ENCODE data around the gene PIP5K1C. TPM values are rescaled to one million over a fixed set of nuclear protein-coding genes. Genes with fewer than 3 reads are reported as not detected.
A peak's percentile ranks its signal among the peaks of the same experiment; 100 is the strongest.

PIP5K1C gene
- total and polyA plus RNA-seq, 8 donors: 20.2 to 42.2 (median 27.0) TPM

DNA sequence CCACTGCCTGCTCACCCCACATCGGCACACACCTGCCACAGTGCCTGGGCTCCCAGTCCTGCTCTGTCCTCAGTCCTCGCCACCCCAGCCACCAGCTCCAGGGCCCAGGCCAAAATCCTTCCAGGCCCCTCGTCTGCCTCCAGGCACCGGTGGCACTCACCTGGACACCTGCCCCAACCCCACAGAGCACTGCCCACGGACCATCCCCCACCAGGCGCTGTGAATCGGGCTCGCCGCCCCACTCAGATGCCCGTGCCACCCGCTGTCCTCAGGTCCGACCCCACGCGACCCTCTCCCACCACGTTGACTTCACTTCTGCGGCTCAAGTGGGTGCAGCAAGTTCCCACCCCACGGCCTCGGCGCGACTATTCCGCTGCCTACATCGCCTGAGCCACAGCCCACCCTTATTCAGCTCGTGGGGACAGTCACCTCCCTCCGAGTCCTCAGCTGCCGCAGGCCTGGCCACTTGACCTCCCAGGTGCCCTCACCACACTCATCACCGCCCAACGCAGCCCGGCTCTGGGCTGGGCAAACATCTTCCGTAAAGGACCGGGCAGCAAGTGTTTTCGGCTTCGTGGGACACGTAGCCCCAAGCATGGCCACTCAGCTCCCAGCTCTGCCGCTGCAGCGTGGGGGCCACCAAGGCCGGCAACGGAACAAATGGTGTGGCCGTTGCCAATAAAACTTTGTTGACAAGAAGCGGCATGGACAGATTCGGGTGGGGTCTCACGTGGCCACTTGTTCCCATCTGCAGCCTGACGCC lies 5.7 kb downstream of the PIP5K1C start:
- intact Hi-C loops (cut with DNase I): no loop called here
- no peak for DNase-seq
- H3K4me3 ChIP-seq: no peak overlapping the region
- no peaks in the 10 kb centered on the region for H3K9me3 ChIP-seq
- H3K27ac ChIP-seq: no peak overlapping the region
- H3K4me1 ChIP-seq: peaks cover 0 to 21% of the 10 kb centered on the region in 2 donors
- ATAC-seq: no peak
- TF ChIP-seq, protein P1, sequence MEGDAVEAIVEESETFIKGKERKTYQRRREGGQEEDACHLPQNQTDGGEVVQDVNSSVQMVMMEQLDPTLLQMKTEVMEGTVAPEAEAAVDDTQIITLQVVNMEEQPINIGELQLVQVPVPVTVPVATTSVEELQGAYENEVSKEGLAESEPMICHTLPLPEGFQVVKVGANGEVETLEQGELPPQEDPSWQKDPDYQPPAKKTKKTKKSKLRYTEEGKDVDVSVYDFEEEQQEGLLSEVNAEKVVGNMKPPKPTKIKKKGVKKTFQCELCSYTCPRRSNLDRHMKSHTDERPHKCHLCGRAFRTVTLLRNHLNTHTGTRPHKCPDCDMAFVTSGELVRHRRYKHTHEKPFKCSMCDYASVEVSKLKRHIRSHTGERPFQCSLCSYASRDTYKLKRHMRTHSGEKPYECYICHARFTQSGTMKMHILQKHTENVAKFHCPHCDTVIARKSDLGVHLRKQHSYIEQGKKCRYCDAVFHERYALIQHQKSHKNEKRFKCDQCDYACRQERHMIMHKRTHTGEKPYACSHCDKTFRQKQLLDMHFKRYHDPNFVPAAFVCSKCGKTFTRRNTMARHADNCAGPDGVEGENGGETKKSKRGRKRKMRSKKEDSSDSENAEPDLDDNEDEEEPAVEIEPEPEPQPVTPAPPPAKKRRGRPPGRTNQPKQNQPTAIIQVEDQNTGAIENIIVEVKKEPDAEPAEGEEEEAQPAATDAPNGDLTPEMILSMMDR (IDR thresholded peaks at IDR 0.05): no peak
- H3K36me3 ChIP-seq: peaks cover 0 to 18% of the 10 kb centered on the region in 2 donors
- H3K27me3 ChIP-seq: no peaks in the 10 kb centered on the region

DNA sequence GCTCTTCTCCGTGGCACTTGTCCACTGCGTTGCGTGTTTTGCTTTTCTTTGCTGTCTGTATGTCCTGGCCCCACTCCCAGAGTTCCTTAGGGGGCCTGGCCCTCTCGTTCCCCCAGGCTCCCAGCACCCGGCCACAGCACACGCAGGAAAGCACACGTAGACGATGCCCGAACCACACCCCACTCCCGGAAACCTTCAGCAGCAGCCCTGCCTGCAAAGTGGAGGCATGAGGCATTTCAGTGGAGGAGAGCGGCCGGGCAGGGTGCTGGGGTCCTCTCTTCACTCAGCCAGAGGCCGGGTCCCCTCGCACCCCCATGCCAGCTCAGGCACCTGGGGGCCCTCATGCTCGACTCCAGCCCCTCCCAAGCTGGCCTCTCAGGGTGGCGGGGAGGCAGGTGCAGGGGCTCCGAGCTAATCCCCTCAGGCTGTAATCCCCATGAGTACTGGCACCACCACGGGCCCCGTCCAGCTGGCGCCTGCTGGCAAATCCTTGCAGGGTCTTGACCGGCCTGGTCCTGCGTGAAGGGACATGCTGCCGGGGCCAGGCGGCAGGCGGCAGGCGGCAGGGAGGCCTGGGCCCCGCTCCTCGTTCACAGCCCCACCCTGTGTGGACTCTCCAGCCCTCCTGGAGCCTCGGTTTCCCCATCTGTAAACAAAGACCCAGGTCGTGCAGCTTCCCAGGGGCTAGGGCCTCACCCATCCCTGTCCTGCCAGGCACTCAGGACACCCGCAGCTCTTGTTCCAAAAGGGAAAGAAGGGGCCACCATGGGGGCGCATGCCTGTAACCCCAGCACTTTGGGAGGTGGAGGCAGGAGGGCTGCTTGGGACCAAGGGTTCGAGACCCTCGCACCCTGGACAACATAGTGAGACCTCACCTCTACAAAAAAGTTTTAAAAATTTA lies 7.0 kb downstream of the PIP5K1C start:
- ATAC-seq (no peak), DNase-seq (peak in 1 of 4 donors; percentile 53)
- TF ChIP-seq, protein P1 (IDR thresholded peaks at IDR 0.05): no peak
- Histone ChIP-seq H3K27ac (no peak overlapping the region), H3K36me3 (peaks cover 0 to 21% of the 10 kb centered on the region in 2 donors), H3K4me1 (peaks cover 0 to 20% of the 10 kb centered on the region in 2 donors), H3K9me3 (no peaks in the 10 kb centered on the region), H3K27me3 (no peaks in the 10 kb centered on the region), H3K4me3 (no peak overlapping the region)
- intact Hi-C loops (cut with DNase I): no loop called here

- H3K27me3 ChIP-seq: peaks cover 0 to 5% of the 10 kb centered on the region in 2 donors
- peaks cover 0 to 20% of the 10 kb centered on the region in 2 donors for H3K4me1 ChIP-seq
These were observed 7.9 kb downstream of the PIP5K1C start for GRCh38 chr19:3692141-3693024.

DNA sequence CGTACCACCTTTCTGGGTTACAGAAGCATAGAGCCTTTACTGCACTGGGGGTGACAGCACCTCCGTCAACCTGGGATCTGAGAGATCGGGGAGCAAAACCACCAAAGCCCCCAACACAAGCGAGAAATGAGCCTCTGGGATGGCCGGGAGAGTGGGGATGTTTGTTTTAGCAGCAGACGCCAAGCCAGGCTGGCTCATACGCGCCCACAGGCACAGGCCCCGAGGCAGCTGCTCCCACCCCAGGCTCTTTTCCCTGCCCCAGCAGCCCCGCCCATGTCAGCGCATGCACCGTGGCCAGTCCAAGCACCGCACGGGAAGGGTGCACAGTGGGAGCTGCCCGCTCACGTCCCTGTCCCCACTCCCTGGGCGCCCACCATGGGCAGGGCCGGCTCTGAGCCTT lies 8.5 kb downstream of the PIP5K1C start:
- peak in 1 of 4 donors; percentile 74 for DNase-seq

More at GRCh38 chr19:3692141-3693024, 7.9 kb downstream of the PIP5K1C start:
- Histone ChIP-seq H3K27ac (no peak overlapping the region), H3K9me3 (no peaks in the 10 kb centered on the region), H3K36me3 (peaks cover 0 to 21% of the 10 kb centered on the region in 2 donors), H3K4me3 (no peak overlapping the region)
- peak in 1 of 4 donors; percentile 86 for DNase-seq
- TF ChIP-seq, protein P1 (IDR thresholded peaks at IDR 0.05): peak in 1 of 2 donors; percentile 66
- ATAC-seq: peak; percentile 12
- intact Hi-C loops (cut with DNase I): no loop called here

More for the DNA sequence above, 8.5 kb downstream of the PIP5K1C start:
- peaks cover 0 to 21% of the 10 kb centered on the region in 2 donors for H3K4me1 ChIP-seq
- TF ChIP-seq, protein P1 (IDR thresholded peaks at IDR 0.05): no peak
- H3K36me3 ChIP-seq: peaks cover 0 to 21% of the 10 kb centered on the region in 2 donors
- no peaks in the 10 kb centered on the region for H3K9me3 ChIP-seq
- H3K4me3 ChIP-seq: no peak overlapping the region
- ATAC-seq: no peak
- H3K27me3 ChIP-seq: peaks cover 0 to 5% of the 10 kb centered on the region in 2 donors
- no peak overlapping the region for H3K27ac ChIP-seq
- intact Hi-C loops (cut with DNase I): no loop called here
